ENCODE measurements around the gene DET1.
"Not testable (repeated sequence)": the region's sequence is repeated elsewhere in the genome, so short reads cannot be mapped to it uniquely, and the experiment has no call there.

DET1 gene

DNA sequence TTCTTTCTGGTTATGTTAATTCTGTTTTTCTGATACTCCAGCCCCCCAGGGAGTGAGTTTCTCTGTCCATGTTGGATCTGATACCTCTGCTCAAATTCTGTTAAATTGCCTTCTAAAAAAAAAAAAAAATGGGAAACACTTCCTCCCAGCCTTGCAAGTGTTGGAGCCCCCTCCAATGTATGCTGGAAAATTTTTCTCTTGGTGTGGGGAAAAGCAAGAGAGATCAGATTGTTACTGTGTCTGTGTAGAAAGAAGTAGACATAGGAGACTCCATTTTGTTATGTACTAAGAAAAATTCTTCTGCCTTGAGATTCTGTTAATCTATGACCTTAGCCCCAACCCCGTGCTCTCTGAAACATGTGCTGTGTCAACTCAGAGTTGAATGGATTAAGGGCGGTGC is 6.1 kb downstream of the DET1 start:
- no CpG with 5 or more reads among the region's 2 CpGs for WGBS

DNA sequence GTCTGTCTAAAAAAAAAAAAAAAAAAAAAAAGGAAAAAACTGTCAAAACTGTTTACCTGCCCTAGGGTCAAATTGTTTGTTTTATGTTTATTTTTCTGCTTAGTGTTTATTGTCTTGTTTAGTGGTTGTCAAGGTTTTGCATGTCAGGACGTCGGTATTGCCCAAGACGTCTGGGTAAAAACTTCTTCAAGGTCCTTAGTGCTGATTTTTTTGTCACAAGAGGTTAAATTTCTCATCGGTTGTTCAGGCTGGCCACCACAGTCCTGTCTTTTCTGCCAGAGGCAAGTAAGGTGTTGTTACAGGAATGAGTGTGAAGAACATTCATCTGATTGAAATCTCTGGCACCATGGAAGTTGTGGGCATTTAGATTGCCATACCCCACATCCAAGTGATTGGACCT is 7.0 kb downstream of the DET1 start:
- Histone ChIP-seq H3K4me1 (ENCODE audit: insufficient read depth, low read length) (peaks cover 35% of the 10 kb centered on the region), H3K9ac (ENCODE audit: low read depth, low read length) (no peak overlapping the region)

More for the DNA sequence above, 6.1 kb downstream of the DET1 start:
- H3K4me3 ChIP-seq (ENCODE audit: low read length); H3K9me3 ChIP-seq (ENCODE audit: insufficient read depth, low read depth, low read length); H3K27me3 ChIP-seq (ENCODE audit: insufficient read depth, low read length); H3K36me3 ChIP-seq (ENCODE audit: insufficient read depth, low read length): not testable (repeated sequence)
- H3K4me1 ChIP-seq (ENCODE audit: insufficient read depth, low read length) = peaks cover 35% of the 10 kb centered on the region
- H3K9ac ChIP-seq (ENCODE audit: low read depth, low read length) = peak overlapping the region; percentile 45; the same call in 1 of the 2 replicates
- H3K27ac ChIP-seq (ENCODE audit: low read depth, low read length) = peak overlapping the region; percentile 73

DNA sequence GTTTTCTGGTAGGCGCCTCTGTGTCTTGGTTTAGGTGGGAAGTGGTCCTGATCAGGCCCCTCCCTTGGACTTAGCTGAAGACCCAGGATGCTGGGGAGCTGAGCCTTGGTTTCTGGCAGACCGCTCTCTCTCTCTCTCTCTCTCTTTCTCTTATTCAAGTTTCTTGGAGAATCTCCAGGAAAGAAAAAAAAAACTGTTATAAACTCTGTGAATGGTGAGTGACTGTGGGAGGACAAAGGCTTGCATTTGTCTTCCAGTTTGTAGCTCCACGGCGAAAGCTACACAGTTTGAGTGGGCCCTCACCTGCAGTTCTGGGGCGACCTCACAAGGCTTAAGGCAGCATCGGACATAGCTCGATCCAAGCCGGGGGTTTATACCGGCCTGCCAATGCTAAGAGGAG is 7.5 kb downstream of the DET1 start:
- Histone ChIP-seq H3K9me3 (ENCODE audit: insufficient read depth, low read depth, low read length) (no peaks in the 10 kb centered on the region; the same call in 1 of the 2 replicates), H3K4me3 (ENCODE audit: low read length) (no peak overlapping the region), H3K9ac (ENCODE audit: low read depth, low read length) (no peak overlapping the region), H3K36me3 (ENCODE audit: insufficient read depth, low read length) (no peaks in the 10 kb centered on the region), H3K4me1 (ENCODE audit: insufficient read depth, low read length) (peaks cover 35% of the 10 kb centered on the region), H3K27ac (ENCODE audit: low read depth, low read length) (no peak overlapping the region; the same call in 1 of the 2 replicates), H3K27me3 (ENCODE audit: insufficient read depth, low read length) (no peaks in the 10 kb centered on the region)
- 86% methylated on average over 9 of the region's 9 CpGs for WGBS

More for the DNA sequence above, 7.0 kb downstream of the DET1 start:
- no peaks in the 10 kb centered on the region; the same call in 1 of the 2 replicates for H3K9me3 ChIP-seq (ENCODE audit: insufficient read depth, low read depth, low read length)
- no peak overlapping the region for H3K4me3 ChIP-seq (ENCODE audit: low read length)
- 0 out of 2 replicates have a peak, but pooled peaks cover under 1% of the 10 kb centered on the region for H3K36me3 ChIP-seq (ENCODE audit: insufficient read depth, low read length)
- no peak overlapping the region; the same call in 1 of the 2 replicates for H3K27ac ChIP-seq (ENCODE audit: low read depth, low read length)
- H3K27me3 ChIP-seq (ENCODE audit: insufficient read depth, low read length) = no peaks in the 10 kb centered on the region
- 86% methylated on average over 4 of the region's 4 CpGs for WGBS

DNA sequence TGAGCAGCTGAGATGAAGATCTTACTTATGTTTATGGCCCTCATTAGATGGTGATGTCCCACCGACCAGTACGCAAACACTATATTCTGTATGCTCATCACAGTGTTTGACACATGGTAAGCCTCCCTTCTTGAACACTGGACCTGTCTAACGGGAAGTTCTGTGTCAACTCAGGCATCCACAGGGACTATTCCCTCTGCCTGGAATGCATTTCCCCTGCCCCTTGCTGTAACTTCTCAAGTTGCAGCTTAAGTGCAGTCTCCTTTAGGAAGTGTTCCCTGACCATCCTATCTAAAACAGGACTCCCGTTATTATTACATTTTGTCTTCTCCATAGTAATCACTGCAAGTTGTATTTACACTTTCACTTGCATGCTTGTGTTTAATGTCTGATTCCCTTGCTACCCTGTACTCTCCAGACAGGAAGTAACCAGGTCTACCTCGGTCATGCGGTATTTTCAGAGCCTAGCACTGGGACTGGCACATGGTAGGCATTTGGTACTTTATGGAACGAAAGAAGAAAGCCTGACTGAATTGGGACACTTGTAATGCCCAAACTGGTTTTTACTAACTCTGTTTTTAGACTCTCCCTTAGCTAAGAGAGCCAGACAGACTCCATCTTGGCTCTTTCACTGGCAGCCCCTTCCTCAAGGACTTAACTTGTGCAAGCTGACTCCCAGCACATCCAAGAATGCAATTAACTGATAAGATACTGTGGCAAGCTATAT is 8.7 kb downstream of the DET1 start:
- Histone ChIP-seq H3K27ac (ENCODE audit: low read depth, low read length) (no peak overlapping the region), H3K36me3 (ENCODE audit: insufficient read depth, low read length) (no peaks in the 10 kb centered on the region), H3K9ac (ENCODE audit: low read depth, low read length) (no peak overlapping the region), H3K4me1 (ENCODE audit: insufficient read depth, low read length) (peaks cover 30% of the 10 kb centered on the region), H3K9me3 (ENCODE audit: insufficient read depth, low read depth, low read length) (no peaks in the 10 kb centered on the region; the same call in 1 of the 2 replicates), H3K27me3 (ENCODE audit: insufficient read depth, low read length) (no peaks in the 10 kb centered on the region), H3K4me3 (ENCODE audit: low read length) (no peak overlapping the region)
- 88% methylated on average over 7 of the region's 7 CpGs for WGBS

DNA sequence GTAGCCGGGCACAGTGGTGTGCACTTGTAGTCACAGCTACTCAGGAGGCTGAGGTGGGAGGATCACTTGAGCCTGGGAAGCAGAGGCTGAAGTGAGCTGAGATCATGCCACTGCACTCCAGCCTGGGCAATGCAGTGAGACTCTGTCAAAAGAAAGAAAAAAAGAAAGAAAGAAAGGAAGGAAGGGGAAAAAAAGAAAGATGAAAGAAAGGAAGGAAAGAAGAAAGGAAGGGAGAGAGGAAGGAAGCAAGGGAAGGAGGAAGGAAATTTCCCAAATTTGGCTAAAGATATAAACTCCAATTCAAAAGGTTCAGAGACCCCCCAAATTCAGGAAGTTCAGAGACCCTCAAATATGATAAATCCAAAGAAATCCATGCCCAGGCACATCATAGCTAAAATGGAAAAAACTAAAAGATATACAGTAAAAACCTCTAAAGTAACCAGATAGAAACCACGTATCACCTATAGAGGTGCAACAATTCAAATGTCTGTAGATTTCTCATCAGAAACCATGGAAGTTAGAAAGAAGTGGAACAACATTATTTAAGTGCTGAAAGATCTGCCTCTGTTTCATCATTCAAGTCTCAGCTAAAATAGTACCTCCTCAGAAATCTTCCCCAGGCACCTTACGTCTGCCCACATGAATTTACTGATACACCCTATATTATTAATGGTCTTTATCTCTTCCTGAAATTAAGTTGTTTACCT is 10.7 kb downstream of the DET1 start:
- no peak overlapping the region for H3K9ac ChIP-seq (ENCODE audit: low read depth, low read length)
- no peaks in the 10 kb centered on the region for H3K27me3 ChIP-seq (ENCODE audit: insufficient read depth, low read length)
- 97% methylated on average over 3 of the region's 3 CpGs for WGBS
- H3K36me3 ChIP-seq (ENCODE audit: insufficient read depth, low read length) = peaks cover 10% of the 10 kb centered on the region
- no peak overlapping the region for H3K27ac ChIP-seq (ENCODE audit: low read depth, low read length)
- H3K4me1 ChIP-seq (ENCODE audit: insufficient read depth, low read length) = peaks cover 15% of the 10 kb centered on the region; the same call in 1 of the 2 replicates
- no peak overlapping the region for H3K4me3 ChIP-seq (ENCODE audit: low read length)
- no peaks in the 10 kb centered on the region; the same call in 1 of the 2 replicates for H3K9me3 ChIP-seq (ENCODE audit: insufficient read depth, low read depth, low read length)

DNA sequence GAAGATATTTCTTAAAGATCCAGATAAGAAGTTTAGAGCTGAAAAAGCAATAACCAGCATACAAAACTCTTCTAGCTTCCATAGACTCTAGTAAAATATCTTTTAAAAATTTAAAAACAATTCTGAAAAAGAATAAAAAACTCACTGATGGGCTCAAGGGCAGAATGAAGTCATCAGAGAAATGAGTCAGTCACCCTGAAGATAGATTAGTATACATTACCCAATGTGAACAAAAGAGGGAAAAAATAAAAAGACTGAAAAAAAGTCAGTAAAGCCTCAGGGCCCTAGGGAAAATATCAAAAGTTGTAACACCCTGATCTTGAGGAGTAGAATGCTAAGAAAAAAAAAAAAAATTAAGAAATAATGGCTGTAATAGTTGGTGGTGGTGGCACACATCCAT is 11.4 kb downstream of the DET1 start:
- H3K9ac ChIP-seq (ENCODE audit: low read depth, low read length) = no peak overlapping the region
- H3K27me3 ChIP-seq (ENCODE audit: insufficient read depth, low read length) = no peaks in the 10 kb centered on the region
- no peak overlapping the region for H3K27ac ChIP-seq (ENCODE audit: low read depth, low read length)
- peaks cover 11% of the 10 kb centered on the region; the same call in 1 of the 2 replicates for H3K4me1 ChIP-seq (ENCODE audit: insufficient read depth, low read length)
- no peaks in the 10 kb centered on the region; the same call in 1 of the 2 replicates for H3K9me3 ChIP-seq (ENCODE audit: insufficient read depth, low read depth, low read length)
- no peak overlapping the region for H3K4me3 ChIP-seq (ENCODE audit: low read length)
- H3K36me3 ChIP-seq (ENCODE audit: insufficient read depth, low read length) = peaks cover 17% of the 10 kb centered on the region

DNA sequence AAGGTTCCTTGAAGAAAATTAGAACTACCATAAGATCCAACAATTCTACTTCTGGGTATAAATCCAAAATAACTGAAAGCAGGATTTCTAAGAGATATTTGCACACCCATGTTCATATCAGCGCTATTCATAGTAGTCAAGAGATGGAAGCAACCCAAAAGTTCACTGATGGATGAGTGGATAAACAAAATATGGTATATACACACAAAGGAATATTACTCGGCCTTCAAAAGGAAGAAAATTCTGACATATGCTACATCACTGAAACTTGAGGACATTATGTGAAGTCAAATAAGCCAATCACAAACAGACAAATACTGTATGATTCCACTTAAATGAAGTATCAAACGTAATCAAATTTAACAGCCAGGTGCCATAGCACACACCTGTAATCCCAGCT is 13.1 kb downstream of the DET1 start:
- H3K9ac ChIP-seq (ENCODE audit: low read depth, low read length) = no peak overlapping the region
- H3K36me3 ChIP-seq (ENCODE audit: insufficient read depth, low read length) = peaks cover 26% of the 10 kb centered on the region
- 0 out of 2 replicates have a peak, but pooled peaks cover 6% of the 10 kb centered on the region for H3K4me1 ChIP-seq (ENCODE audit: insufficient read depth, low read length)
- WGBS = 88% methylated on average over 3 of the region's 3 CpGs
- no peak overlapping the region for H3K27ac ChIP-seq (ENCODE audit: low read depth, low read length)
- H3K27me3 ChIP-seq (ENCODE audit: insufficient read depth, low read length) = no peaks in the 10 kb centered on the region
- no peak overlapping the region for H3K4me3 ChIP-seq (ENCODE audit: low read length)
- H3K9me3 ChIP-seq (ENCODE audit: insufficient read depth, low read depth, low read length) = no peaks in the 10 kb centered on the region; the same call in 1 of the 2 replicates

DNA sequence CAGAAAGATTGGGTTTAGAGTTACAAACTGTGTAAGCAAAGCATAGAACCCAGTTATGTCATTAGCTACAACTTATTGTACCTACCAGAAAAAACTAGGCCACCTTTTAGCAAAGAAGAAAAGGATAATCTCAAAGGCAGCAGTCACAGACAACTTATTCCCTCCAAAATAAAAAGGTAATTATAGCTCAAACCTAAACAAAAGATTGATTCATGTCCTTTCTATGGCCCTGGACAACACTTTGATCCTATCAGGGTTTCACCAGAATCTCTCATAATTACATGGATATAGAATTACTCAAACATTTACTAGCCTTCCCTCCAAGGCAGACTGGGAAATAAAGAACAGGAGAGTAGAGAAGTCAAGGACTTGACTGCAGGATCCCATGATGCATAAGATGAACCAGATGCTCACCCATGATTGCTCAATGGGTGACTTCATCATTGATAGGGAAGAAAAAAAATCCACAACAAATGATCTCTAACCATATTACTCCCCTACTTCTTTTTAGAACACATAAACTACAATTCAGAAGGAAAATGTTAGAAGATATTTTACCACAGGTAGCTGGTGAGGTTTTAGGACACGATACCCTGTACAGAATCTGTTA is 17.4 kb downstream of the DET1 start:
- H3K4me3 ChIP-seq (ENCODE audit: low read length) = no peak overlapping the region
- H3K9me3 ChIP-seq (ENCODE audit: insufficient read depth, low read depth, low read length) = peaks cover 8% of the 10 kb centered on the region
- H3K36me3 ChIP-seq (ENCODE audit: insufficient read depth, low read length) = peaks cover 53% of the 10 kb centered on the region
- H3K27me3 ChIP-seq (ENCODE audit: insufficient read depth, low read length) = no peaks in the 10 kb centered on the region
- no peak overlapping the region for H3K9ac ChIP-seq (ENCODE audit: low read depth, low read length)
- no peaks in the 10 kb centered on the region for H3K4me1 ChIP-seq (ENCODE audit: insufficient read depth, low read length)
- 97% methylated on average over 1 of the region's 1 CpG for WGBS
- H3K27ac ChIP-seq (ENCODE audit: low read depth, low read length) = no peak overlapping the region

DNA sequence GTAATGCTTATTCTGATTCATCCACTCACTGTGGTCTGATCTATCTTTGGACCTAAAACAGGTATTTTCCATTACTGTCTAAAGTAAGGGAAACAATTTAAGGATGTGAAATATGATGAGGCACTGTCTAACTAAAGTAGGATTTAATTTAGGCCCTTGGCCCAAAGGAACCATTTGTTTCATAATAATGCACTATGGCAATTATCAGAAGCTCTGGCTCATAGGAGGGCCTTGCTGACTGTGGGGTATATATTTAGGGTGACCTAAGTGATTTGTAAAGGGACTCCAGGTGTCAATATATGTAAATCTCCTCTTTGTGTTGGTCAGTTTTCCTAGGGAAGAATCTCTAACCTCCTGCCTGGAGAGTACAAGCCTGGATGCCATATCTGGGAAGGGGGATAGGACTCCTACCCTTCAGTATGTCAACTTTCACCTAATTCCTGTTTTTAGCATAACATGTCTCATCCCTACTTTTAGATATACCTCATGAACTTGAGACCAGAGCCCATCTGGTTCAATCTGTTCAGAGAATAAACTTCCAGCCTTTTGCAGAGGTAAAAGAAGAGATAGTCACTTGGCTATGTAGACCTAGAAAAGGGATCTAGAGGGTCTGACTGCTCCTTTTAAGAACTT is 20.1 kb downstream of the DET1 start:
- H3K9ac ChIP-seq (ENCODE audit: low read depth, low read length) = no peak overlapping the region
- H3K27ac ChIP-seq (ENCODE audit: low read depth, low read length) = no peak overlapping the region
- peaks cover 49% of the 10 kb centered on the region for H3K36me3 ChIP-seq (ENCODE audit: insufficient read depth, low read length)
- H3K27me3 ChIP-seq (ENCODE audit: insufficient read depth, low read length) = no peaks in the 10 kb centered on the region
- peaks cover 8% of the 10 kb centered on the region for H3K9me3 ChIP-seq (ENCODE audit: insufficient read depth, low read depth, low read length)
- no peaks in the 10 kb centered on the region for H3K4me1 ChIP-seq (ENCODE audit: insufficient read depth, low read length)
- H3K4me3 ChIP-seq (ENCODE audit: low read length) = no peak overlapping the region

DNA sequence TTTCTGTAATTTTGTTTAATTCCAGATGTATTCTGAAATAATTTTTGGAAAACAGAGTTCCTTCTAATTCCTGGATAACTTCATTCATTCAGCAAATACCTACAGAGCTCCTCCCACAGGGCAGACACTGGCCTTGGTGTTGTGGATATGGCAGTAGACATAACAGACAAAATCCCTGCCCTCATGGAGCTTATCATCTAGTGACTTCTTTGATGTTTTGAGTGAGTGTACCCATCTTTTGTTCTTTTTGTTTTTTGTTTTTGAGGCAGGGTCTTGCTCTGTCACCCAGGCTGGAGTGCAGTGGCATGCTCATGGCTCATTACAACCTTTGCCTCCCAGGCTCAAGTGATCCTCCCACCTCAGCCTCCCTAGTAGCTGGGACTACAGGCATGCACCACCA is 21.1 kb downstream of the DET1 start:
- Histone ChIP-seq H3K4me1 (ENCODE audit: insufficient read depth, low read length) (no peaks in the 10 kb centered on the region), H3K9ac (ENCODE audit: low read depth, low read length) (no peak overlapping the region), H3K36me3 (ENCODE audit: insufficient read depth, low read length) (peaks cover 39% of the 10 kb centered on the region), H3K9me3 (ENCODE audit: insufficient read depth, low read depth, low read length) (peaks cover 8% of the 10 kb centered on the region), H3K27ac (ENCODE audit: low read depth, low read length) (no peak overlapping the region), H3K4me3 (ENCODE audit: low read length) (no peak overlapping the region), H3K27me3 (ENCODE audit: insufficient read depth, low read length) (no peaks in the 10 kb centered on the region)

DNA sequence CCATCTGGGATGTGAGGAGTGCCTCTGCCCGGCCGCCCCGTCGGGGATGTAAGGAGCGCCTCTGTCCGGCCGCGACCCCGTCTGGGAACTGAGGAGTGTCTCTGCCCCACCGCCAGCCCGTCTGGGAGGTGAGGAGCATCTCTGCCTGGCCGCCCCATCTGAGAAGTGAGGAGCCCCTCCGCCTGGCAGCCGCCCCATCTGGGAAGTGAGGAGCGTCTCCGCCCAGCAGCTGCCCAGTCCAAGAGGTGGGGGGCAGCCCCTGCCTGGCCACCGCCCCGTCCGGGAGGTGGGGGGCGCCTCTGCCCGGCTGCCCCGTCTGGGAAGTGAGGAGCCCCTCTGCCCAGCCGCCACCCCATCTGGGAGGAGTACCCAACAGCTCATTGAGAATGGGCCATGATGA is 22.4 kb downstream of the DET1 start:
- not testable (repeated sequence) for H3K9me3 ChIP-seq (ENCODE audit: insufficient read depth, low read depth, low read length); H3K4me3 ChIP-seq (ENCODE audit: low read length); H3K4me1 ChIP-seq (ENCODE audit: insufficient read depth, low read length); H3K27me3 ChIP-seq (ENCODE audit: insufficient read depth, low read length); H3K27ac ChIP-seq (ENCODE audit: low read depth, low read length); H3K9ac ChIP-seq (ENCODE audit: low read depth, low read length)
- 96% methylated on average over 23 of the region's 23 CpGs for WGBS
- peaks cover 27% of the 10 kb centered on the region for H3K36me3 ChIP-seq (ENCODE audit: insufficient read depth, low read length)
